ENCODE measurements around the gene RPH3AL.

GRCh38 chr17:282912-283882 lies 69.4 kb downstream of the RPH3AL start:
- TF ChIP-seq CTCF (tag by site-specific recombination; IDR thresholded peaks at IDR 0.05) (no peak), ZNF157 (tag by site-specific recombination; IDR thresholded peaks at IDR 0.05) (no peak), ZNF423 (tag by site-specific recombination; IDR thresholded peaks at IDR 0.05) (no peak), ATF2 (tag by site-specific recombination; IDR thresholded peaks at IDR 0.05; ENCODE audit: low read depth) (no peak), ZNF513 (tag by site-specific recombination; IDR thresholded peaks at IDR 0.05) (no peak)
